ENCODE measurements around the gene PPP6R3.

- TF ChIP-seq CTCF (IDR thresholded peaks at IDR 0.05) (no peak), POLR2A (IDR thresholded peaks at IDR 0.05) (no peak), POLR2AphosphoS5 (IDR thresholded peaks at IDR 0.05) (no peak)
Observed at GRCh38 chr11:68472778-68473177, 12.2 kb downstream of the PPP6R3 start.
